Hematopoietic multipotent progenitor cell treated with erythropoietin and hydrocortisone succinate and interleukin-3 and kit ligand, for 8 days (in vitro differentiated cells): Measurements from ENCODE around the gene PCAT6.
"Not testable (repeated sequence)": the region's sequence is repeated elsewhere in the genome, so short reads cannot be mapped to it uniquely, and the experiment has no call there.

Experiments used
- DNase-seq: peaks from one replicate; pipeline ENCODE4 v3.0.0-alpha.2; 2015

PCAT6 gene

GRCh38 chr1:202807926-202808757, 2.6 kb upstream of the PCAT6 start, which contains the start of gene KDM5B:
TSS of gene KDM5B (minus strand) at chr1:202808421. CDS start at chr1:202808305, 116 bp downstream.
- peak; percentile 62 for DNase-seq

- no peak for DNase-seq
Measured at GRCh38 chr1:202809597-202810159, 1.1 kb upstream of the PCAT6 start.

- DNase-seq, result no peak
Measured at GRCh38 chr1:202810193-202810614, 550 bp upstream of the PCAT6 start.

- DNase-seq, result no peak
Measured at GRCh38 chr1:202811296-202812175, 782 bp downstream of the PCAT6 start.

- DNase-seq, result no peak
Measured at GRCh38 chr1:202812176-202813026, 1.6 kb downstream of the PCAT6 start.

GRCh38 chr1:202815120-202815519, 4.4 kb downstream of the PCAT6 start:
- DNase-seq, result no peak

GRCh38 chr1:202818819-202819218, 8.1 kb downstream of the PCAT6 start:
- DNase-seq, result no peak

- no peak for DNase-seq
Measured at GRCh38 chr1:202821467-202821866, 10.7 kb downstream of the PCAT6 start.

- DNase-seq, result no peak
Measured at GRCh38 chr1:202825748-202826147, 15.0 kb downstream of the PCAT6 start.

- not testable (repeated sequence) for DNase-seq
Measured at GRCh38 chr1:202829223-202829622, 18.5 kb downstream of the PCAT6 start.

- no peak for DNase-seq
Measured at GRCh38 chr1:202831906-202832305, 21.2 kb downstream of the PCAT6 start.

- DNase-seq, result no peak
Measured at GRCh38 chr1:202834771-202835547, 24.2 kb downstream of the PCAT6 start.

GRCh38 chr1:202835548-202836072, 24.9 kb downstream of the PCAT6 start:
- no peak for DNase-seq

GRCh38 chr1:202836623-202837403, 26.1 kb downstream of the PCAT6 start:
- no peak for DNase-seq

GRCh38 chr1:202837746-202838262, 27.1 kb downstream of the PCAT6 start:
- no peak for DNase-seq

- no peak for DNase-seq
Measured at GRCh38 chr1:202843081-202843480, 32.3 kb downstream of the PCAT6 start.

GRCh38 chr1:202844259-202844658, 33.5 kb downstream of the PCAT6 start:
- DNase-seq, result no peak

- DNase-seq, result no peak
Measured at GRCh38 chr1:202844935-202845334, 34.2 kb downstream of the PCAT6 start.

GRCh38 chr1:202848191-202848542, 37.4 kb downstream of the PCAT6 start:
- DNase-seq, result no peak
